ENCODE results near the gene SELENON. TPM values are rescaled to one million over a fixed set of nuclear protein-coding genes. Genes with fewer than 3 reads are reported as not detected.

Gene SELENON
- total and polyA plus RNA-seq, 2 of the 13 experiments (the other 11 are each of a cell fraction or from before 2014, with no cell fraction given), result 3.8 to 8.0 TPM

DNA sequence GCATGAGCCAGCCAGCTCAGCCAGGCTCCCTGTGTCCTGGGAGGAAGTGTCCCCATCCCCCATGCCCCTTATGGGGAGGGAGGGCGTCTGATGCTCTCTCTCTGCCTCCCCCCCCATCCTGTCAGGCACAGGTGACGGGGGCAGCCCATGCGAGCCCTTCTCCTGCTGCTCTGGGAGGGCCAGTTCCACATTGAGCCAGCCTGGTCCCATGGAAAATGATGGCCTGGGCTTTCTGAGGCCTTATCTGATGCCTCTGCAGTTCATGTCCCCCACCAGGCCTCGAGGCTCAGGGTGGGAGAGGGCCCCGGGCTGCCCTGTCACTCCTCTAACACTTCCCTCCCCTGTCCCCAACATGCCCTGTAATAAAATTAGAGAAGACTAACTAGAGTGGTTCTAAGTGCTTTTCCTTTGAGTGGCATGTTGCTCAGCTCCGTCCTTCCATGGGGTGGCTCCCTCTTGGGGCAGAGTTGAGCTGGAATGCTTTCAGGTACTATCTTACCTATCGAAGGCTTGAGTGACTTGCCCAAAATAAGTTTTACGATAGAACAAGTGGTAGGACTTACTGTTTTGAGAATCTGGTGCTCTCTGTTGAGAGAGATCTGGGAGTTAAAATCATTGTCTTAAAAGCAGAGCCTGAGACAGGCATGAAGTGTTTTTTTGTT, 18.0 kb downstream of the SELENON start (continued):
- TF ChIP-seq, protein P1, sequence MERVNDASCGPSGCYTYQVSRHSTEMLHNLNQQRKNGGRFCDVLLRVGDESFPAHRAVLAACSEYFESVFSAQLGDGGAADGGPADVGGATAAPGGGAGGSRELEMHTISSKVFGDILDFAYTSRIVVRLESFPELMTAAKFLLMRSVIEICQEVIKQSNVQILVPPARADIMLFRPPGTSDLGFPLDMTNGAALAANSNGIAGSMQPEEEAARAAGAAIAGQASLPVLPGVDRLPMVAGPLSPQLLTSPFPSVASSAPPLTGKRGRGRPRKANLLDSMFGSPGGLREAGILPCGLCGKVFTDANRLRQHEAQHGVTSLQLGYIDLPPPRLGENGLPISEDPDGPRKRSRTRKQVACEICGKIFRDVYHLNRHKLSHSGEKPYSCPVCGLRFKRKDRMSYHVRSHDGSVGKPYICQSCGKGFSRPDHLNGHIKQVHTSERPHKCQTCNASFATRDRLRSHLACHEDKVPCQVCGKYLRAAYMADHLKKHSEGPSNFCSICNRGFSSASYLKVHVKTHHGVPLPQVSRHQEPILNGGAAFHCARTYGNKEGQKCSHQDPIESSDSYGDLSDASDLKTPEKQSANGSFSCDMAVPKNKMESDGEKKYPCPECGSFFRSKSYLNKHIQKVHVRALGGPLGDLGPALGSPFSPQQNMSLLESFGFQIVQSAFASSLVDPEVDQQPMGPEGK (CRISPR knock-in tag; IDR thresholded peaks at IDR 0.05), result 0 out of 2 replicates have a peak, but pooled peaks have one; percentile 3
- TF ChIP-seq ZBTB3 (CRISPR knock-in tag; IDR thresholded peaks at IDR 0.05; ENCODE audit: borderline replicate concordance, low read depth) (no peak), CREB1 (IDR thresholded peaks at IDR 0.05) (no peak), CREB1 (CRISPR knock-in tag; IDR thresholded peaks at IDR 0.05) (peak; percentile 53; the same call in 1 of the 2 replicates), KLF13 (CRISPR knock-in tag; IDR thresholded peaks at IDR 0.05) (0 out of 2 replicates have a peak, but pooled peaks have one; percentile 57), RAD21 (CRISPR knock-in tag; IDR thresholded peaks at IDR 0.05) (0 out of 2 replicates have a peak, but pooled peaks have one; percentile 5), POLR2A (IDR thresholded peaks at IDR 0.05; ENCODE audit: insufficient read depth in 1 of 2, low read depth in 2 of 2, low read length in 2 of 2) (0 out of 4 replicates have a peak, but pooled peaks of 1 of the 2 experiments have one; percentile 40), GABPB1 (CRISPR knock-in tag; IDR thresholded peaks at IDR 0.05) (0 out of 2 replicates have a peak, but pooled peaks have one; percentile 23), NFE2 (CRISPR knock-in tag; IDR thresholded peaks at IDR 0.05) (no peak), PITX1 (CRISPR knock-in tag; IDR thresholded peaks at IDR 0.05) (0 out of 2 replicates have a peak, but pooled peaks have one; percentile 4), AGO2 (optimal IDR thresholded peaks at IDR 0.05; ENCODE audit: low read depth, low read length) (peak; percentile 65), ZMYM3 (CRISPR knock-in tag; IDR thresholded peaks at IDR 0.05) (no peak)
- TF ChIP-seq, protein P2, sequence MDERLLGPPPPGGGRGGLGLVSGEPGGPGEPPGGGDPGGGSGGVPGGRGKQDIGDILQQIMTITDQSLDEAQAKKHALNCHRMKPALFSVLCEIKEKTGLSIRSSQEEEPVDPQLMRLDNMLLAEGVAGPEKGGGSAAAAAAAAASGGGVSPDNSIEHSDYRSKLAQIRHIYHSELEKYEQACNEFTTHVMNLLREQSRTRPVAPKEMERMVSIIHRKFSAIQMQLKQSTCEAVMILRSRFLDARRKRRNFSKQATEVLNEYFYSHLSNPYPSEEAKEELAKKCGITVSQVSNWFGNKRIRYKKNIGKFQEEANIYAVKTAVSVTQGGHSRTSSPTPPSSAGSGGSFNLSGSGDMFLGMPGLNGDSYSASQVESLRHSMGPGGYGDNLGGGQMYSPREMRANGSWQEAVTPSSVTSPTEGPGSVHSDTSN (CRISPR knock-in tag; IDR thresholded peaks at IDR 0.05), result 0 out of 2 replicates have a peak, but pooled peaks have one; percentile 30
- TF ChIP-seq, protein P3, sequence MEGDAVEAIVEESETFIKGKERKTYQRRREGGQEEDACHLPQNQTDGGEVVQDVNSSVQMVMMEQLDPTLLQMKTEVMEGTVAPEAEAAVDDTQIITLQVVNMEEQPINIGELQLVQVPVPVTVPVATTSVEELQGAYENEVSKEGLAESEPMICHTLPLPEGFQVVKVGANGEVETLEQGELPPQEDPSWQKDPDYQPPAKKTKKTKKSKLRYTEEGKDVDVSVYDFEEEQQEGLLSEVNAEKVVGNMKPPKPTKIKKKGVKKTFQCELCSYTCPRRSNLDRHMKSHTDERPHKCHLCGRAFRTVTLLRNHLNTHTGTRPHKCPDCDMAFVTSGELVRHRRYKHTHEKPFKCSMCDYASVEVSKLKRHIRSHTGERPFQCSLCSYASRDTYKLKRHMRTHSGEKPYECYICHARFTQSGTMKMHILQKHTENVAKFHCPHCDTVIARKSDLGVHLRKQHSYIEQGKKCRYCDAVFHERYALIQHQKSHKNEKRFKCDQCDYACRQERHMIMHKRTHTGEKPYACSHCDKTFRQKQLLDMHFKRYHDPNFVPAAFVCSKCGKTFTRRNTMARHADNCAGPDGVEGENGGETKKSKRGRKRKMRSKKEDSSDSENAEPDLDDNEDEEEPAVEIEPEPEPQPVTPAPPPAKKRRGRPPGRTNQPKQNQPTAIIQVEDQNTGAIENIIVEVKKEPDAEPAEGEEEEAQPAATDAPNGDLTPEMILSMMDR (CRISPR knock-in tag; IDR thresholded peaks at IDR 0.05), result peak; percentile 52
